GM21737 (cell line): ENCODE results near the gene LRP3.

Experiments
- ATAC-seq: cut with Tn5 transposase; IDR thresholded peaks from one replicate; pipeline ENCODE4 v1.9.1; 2021; ENCODE audit warnings: mild to moderate bottlenecking, moderate library complexity; ENCODE audit not compliant: unreplicated experiment

Gene LRP3

DNA sequence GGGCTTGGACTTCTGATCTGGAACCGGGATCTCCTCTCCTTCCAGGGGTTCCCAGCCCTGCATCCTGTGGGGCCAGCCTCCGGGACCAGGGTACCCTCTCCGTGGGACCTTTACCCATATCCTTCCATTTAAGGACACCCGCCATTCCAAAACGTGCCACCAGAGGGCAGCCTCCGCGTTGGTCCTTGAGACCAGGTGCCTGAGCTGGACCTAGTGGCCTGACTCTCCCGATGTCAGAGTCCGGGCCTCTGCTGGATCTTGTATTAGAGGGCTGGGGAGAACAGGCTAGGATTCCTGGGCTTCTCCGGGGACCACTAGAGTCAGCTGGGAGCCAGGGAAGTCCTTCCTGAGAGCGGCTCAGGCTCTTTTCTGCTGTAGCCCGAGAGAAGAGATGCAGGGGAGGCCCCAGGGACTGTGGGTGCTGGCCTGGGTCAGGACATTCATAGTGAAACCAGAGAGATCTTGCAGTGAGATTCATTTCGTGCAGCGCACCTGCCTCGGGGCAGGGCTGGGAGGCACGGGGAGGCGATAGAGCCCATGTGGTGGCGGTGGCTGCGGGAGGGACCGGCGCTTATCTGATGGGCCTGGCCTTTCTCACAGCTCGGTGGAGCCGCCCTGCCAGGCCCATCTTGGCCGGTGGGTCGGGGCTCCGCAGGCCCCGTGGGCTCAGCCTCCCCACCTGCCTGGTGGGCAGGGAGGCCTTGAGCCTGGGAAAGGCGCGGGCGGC lies 41.3 kb downstream of the LRP3 start:
- ATAC-seq: peak; percentile 87

DNA sequence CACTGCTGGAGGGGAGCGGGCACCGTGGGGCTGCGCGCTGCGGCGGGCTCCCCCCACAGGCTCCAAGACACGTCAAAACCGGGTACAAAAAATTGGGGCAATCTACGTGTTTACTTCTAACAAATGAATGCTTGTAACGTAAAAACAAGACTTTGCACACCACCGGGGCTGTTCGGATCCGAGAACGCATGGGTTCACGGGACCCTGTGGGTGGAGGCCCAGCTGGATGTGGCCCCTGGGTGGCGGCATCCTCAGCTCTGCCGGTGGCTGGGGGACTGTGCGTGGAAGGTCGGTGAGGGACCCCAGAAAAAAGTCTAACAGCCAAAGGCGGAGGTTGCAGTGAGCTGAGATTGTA lies 41.8 kb downstream of the LRP3 start:
- ATAC-seq: no peak

DNA sequence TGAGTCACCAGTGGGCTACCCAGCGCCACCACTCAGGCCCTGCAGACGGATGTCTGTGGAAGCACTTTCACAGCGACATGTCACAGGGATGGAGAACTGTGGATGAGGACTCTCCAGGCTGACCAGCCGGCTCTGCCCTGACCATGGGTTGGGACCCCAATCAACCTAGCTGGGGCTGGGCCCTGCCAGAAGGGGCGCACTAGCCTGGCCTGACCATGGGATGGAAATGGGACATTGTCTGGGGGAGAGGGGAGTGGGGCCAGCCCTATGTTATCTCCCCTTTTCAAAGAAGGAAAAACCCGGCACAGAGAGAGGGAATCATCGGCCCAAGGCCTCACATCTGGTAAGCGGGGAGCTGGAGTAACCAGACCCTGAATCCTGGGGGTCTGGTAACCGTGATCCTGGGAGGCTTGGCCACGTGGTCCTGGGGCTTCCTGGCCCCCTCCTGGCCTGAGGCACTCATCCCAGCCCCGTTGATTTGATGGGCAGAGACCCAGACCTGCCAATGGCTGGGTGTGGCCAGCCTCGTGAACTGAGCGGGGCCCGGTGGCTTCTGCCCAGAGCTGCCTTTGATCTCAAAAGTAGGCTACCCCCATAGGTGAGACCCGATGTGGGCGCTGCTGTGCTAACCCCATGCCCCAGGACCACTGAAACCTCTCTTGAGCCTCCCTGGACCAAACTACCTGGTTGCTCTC lies 42.7 kb downstream of the LRP3 start:
- ATAC-seq: no peak

GRCh38 chr19:33238481-33239149 lies 44.5 kb downstream of the LRP3 start:
- ATAC-seq: no peak

DNA sequence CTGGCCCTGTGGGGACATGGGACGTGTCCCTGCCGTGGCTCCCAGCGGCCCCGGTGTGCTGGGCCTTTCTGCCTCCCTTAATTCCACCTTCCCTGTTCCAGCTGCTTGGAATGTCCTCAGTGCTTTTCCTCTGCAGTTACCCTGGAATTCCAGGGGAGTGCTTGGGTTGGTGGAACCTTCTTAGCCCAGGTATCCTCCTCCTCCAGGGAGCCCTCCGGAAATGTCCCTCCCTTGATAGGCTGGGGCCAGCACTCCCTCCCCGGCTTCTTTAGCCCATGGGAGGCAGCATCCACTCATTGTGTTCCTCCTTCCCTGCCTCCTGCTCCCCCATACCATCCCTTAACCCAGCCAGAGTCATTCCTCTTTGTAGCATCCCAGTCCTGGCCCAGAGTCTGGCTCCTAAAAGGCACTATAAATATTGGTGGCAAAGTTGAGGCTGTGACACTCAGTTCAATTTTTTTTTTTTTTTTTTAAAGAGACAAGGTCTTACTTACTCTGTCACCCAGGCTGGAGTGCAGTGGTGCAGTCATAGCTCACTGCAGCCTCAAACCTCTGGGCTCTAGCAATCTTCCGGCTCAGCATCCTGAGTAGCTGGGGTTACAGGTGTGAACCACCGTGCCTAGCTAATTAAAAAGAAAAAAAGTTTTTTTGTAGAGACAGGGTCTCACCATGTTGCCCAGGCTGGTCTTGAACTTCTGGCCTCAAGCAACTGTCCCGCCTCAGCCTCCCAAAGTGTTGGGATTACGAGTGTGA lies 45.3 kb downstream of the LRP3 start:
- no peak for ATAC-seq

DNA sequence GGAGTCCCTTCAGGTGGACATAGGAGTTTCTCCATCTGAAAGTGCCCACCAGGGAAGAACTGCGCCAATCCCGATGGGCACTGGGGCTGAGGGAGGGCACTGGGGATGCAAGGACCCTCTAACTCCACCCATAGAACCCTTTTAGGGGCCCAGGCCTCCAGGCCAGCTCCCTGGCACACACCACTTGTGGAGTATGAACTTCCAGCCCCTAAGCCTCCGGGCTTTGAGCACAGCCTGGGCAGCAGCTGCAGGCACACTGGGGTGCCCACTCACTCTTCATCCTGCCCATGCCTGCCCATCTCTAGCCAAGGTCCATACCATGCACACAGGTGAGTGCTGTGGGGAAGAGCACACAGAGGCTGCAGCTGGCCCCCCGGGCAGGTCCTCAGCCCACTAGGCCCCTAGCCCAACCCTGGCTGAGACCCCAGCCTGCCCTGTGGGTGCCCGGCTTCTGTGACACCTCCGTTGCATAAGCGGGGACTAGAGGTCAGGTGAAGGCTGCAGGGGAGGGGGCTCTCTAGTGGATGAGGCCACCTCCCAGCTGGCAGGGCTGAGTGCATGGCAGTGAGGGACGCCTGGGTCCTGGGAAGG lies 46.1 kb downstream of the LRP3 start:
- ATAC-seq: no peak

- no peak for ATAC-seq
These were observed 47.0 kb downstream of the LRP3 start for GRCh38 chr19:33241091-33241529.

DNA sequence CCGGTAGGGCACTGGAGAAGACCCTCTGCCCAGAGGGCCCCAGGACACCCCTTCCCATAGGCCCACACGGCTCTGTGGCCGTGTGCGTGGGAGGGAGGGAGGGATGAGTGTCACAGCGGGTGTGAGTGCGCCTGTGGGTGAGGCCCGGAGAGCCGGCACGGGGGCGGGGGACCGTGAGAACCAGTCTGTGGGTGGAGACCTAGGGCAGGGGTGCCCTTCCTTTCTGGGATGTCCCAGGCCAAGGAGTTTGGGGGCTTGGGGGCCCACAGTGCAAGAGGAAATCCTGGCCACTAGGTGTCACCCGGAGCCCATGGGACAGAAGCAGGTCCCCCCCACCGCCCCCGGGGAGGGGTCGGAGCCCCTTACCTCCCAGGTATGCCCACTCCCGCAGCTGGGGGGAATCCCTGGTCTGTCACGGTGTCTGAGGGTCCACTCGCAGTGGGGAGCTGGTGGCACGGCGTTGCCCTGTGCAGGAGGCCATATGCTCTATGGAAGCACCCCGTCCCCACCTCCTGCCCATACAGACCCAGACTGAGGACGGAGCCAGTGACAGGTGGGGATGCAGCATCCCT lies 47.5 kb downstream of the LRP3 start:
- ATAC-seq: no peak

DNA sequence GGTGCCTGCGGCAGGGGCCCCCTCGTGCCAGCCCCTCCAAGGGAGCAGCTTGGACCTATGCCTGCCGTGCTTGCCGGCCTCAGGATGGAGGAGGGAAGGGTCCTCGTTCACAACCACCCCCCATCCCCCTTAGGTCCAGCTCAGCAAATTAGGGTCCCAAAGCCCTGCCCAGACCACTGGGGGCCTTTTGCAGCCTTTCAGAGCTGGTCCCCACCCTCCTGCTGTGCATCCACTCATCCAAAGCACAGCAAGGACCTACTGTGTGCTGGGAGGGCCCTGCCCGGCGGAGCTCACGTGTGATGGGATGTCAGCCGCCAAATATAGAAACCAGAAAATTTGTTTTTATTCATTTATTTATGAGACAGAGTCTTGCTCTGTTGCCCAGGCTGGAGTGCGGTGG lies 48.0 kb downstream of the LRP3 start:
- no peak for ATAC-seq

DNA sequence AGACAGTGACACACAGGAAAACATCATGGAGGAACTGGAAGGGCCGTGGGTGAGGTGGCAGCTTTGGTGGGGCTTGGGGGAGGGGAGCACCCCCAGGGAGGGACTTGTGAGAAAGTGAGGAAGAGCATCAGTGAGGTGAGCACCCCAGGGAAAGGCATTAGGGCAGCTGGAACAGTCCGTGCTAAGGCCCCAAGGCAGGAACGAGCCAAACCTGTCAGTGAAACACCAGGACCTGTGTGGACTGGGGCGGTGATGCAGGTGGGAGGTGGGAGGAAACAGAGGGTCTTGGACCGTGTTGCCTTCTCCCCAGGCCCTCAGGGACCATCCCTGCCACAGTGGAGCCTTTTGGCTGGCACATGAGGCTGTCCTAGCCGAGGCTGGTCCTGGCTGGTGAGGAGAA lies 48.8 kb downstream of the LRP3 start:
- ATAC-seq: no peak

DNA sequence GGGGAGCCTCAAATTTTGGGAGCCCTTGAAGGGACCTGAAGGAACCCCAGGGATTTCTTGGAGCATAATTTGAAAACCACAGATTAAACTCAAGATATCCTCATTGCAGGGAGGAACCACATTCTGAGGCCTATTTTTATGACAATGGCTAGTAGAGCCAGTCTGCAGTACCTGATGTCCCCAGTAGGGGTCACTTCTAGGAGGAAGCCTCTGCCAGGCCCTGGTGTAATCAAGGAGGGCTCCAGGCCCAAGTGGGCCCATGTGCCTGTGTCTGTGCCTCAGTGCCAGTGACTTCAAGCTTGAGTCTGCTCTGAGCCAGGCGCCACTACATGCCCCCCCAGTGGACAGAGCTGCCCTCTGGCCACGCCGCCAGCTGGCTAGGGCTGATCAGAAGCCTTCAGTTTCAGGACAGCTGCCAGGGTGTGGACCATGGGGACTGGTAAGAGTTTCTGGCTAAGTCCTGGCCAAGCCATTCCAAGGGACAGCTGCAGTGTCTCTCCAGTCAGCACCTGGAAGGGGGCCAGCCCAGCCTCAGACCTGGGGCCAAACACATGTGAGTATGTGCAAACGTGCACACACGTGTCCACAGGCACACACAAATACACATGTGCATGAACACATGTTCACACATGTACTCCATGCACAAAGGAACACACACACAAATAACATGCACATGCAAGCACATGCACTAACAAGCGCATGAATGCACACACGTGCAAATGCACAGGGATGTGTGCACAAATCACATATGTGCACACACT lies 52.0 kb downstream of the LRP3 start:
- no peak for ATAC-seq

DNA sequence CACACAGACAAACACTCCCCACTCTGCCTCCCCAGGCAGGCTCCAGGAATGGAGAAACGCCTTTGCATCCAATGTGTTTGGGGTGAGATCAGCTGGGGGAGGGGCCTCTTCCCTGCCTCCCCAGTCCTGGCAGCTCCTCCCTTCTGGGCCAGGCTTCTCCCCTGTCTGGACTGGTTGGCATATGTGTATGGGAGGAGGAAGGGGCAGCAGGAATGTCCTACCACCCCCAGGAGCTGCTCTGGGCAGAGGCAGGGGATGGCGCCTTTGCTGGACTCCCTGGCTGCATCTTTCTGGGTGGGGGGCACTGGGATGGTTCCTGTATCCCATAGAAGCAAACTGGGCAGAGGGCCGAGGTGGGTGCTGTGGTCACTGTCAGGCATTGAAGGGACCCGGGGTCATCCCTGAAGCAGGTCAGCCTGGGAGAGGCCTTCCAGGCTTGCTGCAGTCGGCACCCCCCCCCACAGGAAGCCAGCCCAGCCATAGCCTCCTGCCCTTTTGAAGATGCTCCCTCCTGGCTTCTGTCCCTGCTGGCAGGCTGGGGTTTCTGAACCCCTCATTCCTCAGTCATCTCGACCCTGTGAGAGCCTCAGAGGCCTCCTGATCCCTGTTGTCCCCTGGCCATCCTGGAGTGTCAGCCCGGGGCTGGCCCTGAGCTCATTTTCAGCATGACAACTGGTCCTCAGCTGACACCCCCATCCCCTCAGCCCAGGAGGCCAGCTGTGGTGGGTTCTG lies 52.7 kb downstream of the LRP3 start:
- ATAC-seq: no peak

DNA sequence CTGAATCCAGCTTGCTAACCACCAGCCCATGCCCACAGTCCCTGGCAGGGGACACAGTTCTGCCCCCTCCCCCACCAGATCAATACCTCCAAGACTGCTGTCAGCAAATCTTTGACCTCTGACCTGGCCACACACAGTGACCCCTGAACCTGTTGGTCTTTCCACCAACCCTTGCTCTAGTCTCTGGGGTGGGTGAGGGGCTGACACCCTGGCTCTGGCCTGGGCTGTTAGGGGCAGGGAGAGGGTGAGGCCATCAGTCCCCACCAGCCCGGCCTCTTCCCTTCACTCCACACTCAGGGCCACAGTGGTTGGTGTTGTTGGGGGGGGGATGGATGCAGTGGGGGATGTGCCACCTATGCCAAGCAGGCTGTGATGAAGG lies 53.3 kb downstream of the LRP3 start:
- ATAC-seq: no peak

DNA sequence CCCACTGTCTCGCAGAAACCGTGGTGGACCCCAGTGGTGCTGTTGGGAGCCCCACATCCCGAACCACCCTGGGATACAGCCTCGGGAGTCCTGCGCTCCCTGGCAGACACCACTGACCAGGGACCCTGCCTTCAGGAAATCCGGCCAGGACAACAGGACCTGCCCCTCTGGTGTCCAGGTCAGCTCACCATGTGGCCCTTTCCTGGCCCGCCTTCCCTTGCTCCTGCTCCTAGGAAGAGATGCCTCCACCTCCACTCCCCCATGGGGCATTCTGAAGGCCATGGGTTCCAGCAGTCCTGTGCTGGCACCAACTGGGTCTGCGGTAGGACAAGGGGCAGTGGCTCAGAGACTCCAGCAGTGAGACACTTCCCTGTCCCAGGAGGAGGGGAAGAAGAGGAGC lies 54.0 kb downstream of the LRP3 start:
- ATAC-seq: no peak

DNA sequence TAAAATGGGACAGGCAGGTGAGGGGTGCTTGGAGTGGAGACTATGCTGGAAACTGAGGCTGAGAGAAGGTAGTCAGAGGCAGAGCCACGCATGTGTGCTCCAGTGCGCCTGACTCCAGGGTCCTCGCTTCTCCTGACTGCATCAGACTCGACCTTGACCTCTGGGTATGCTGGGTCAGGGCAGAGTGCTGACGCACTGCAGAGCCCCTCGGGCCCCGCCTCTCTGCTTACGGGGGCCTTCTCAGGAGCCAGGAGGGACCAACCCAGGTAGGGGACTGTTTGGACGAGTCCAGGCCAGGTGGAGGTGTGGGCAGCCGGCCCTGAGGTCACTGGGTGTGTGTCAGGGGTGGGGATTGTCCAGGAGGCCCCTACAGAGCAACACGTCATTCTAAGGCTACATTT lies 54.4 kb downstream of the LRP3 start:
- no peak for ATAC-seq

DNA sequence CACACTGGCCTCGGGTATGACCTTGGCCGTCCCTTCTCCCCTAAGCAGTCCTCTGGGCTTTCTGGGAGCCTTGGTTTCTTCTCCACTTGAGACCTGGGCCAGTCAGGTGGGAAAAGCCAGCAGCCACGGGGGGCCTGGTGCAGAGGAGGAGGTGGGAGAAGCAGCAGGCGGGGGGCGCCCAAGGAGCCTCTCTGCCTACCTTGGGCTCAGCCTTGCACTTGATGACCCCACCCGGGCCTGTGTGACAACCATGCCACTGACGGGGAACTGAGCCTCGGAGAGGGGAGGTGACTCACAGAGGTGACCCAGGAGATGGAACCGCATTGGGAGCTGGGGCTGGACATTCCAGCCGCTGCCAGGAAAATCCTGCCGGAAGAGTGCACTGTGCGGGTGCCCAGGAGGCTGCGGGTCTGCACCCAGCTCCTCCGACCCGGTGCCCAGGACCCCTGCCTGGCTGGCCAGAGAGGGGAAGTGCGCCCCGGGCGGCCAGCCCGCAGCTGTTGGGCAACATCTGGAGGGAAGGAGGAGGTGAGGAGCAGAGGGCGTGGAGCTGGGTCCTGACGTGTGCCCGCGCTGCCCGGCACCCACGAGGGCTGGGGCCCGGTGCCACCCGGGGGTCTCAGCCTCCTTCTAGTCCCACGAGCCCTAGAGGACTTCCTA lies 55.0 kb downstream of the LRP3 start:
- ATAC-seq: no peak

GRCh38 chr19:33249740-33250366 lies 55.7 kb downstream of the LRP3 start:
- no peak for ATAC-seq

DNA sequence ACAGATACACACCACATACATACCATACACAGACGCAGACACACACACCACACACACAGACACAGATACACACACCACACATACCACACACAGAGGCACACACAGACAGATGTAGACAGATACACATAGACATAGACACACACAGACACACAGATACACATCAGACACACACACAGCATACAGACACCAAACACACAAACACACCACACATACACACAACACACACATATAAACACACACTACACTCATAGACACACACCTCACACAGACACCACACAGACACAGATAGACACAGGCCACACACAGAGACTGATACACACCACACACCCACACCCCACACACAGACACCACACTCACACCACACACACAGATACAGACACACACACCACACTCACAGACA lies 56.4 kb downstream of the LRP3 start:
- no peak for ATAC-seq
